Activated CD4-positive, alpha-beta T cell treated with anti-CD3 and anti-CD28 coated beads for 4 hours (primary cell): ENCODE data around the gene ANP32A.

Source experiments
- DNase-seq, 2 donors: peaks; one replicate each; pipeline ENCODE4 v3.0.0-alpha.2; 2020

ANP32A gene

GRCh38 chr15:68797599-68798345, 22.9 kb downstream of the ANP32A start:
- DNase-seq = no peak

- DNase-seq = no peak
Measured at GRCh38 chr15:68797191-68797590, 23.5 kb downstream of the ANP32A start.

- DNase-seq = no peak
Measured at GRCh38 chr15:68796576-68796975, 24.1 kb downstream of the ANP32A start.

GRCh38 chr15:68795298-68795848, 25.3 kb downstream of the ANP32A start:
- DNase-seq = peak; percentile 42 to 49

- no peak for DNase-seq
Measured at GRCh38 chr15:68794863-68795262, 25.8 kb downstream of the ANP32A start.

GRCh38 chr15:68794307-68794706, 26.4 kb downstream of the ANP32A start:
- no peak for DNase-seq

- DNase-seq = no peak
Measured at GRCh38 chr15:68793776-68794175, 26.9 kb downstream of the ANP32A start.

GRCh38 chr15:68792901-68793766, 27.6 kb downstream of the ANP32A start:
- no peak for DNase-seq

- peak; percentile 33 to 38 for DNase-seq
Measured at GRCh38 chr15:68791431-68792283, 29.0 kb downstream of the ANP32A start.

GRCh38 chr15:68790910-68791309, 29.8 kb downstream of the ANP32A start:
- no peak for DNase-seq

- no peak for DNase-seq
Measured at GRCh38 chr15:68790242-68790575, 30.5 kb downstream of the ANP32A start.

- no peak for DNase-seq
Measured at GRCh38 chr15:68789534-68790241, 31.0 kb downstream of the ANP32A start.

GRCh38 chr15:68789091-68789490, 31.6 kb downstream of the ANP32A start:
- DNase-seq = no peak

- no peak for DNase-seq
Measured at GRCh38 chr15:68788264-68788624, 32.5 kb downstream of the ANP32A start.

- no peak for DNase-seq
Measured at GRCh38 chr15:68787609-68788263, 33.0 kb downstream of the ANP32A start.

- no peak for DNase-seq
Measured at GRCh38 chr15:68786753-68787152, 33.9 kb downstream of the ANP32A start.

GRCh38 chr15:68785541-68785940, 35.2 kb downstream of the ANP32A start:
- no peak for DNase-seq

- no peak for DNase-seq
Measured at GRCh38 chr15:68784206-68784605, 36.5 kb downstream of the ANP32A start.

GRCh38 chr15:68783226-68784058, 37.3 kb downstream of the ANP32A start:
- DNase-seq = peak; percentile 60 to 70

- DNase-seq = no peak
Measured at GRCh38 chr15:68782589-68783161, 38.0 kb downstream of the ANP32A start.
